ENCODE data around the gene SLC33A1.

Gene SLC33A1

GRCh38 chr3:155772801-155773200, 81.4 kb downstream of the SLC33A1 start:
- in situ Hi-C loops (cut with HindIII; ENCODE audit: low sequenced_read_pairs), result no loop called here
- no peak for DNase-seq (ENCODE audit: low read depth, low spot score)
- TF ChIP-seq CTCF (IDR thresholded peaks at IDR 0.05; ENCODE audit: low read depth, low read length), result no peak
- H3K4me3 ChIP-seq (ENCODE audit: low read depth, low read length), result no peak overlapping the region

GRCh38 chr3:155771126-155771525, 83.1 kb downstream of the SLC33A1 start:
- no peak for TF ChIP-seq CTCF (IDR thresholded peaks at IDR 0.05; ENCODE audit: low read depth, low read length)
- H3K4me3 ChIP-seq (ENCODE audit: low read depth, low read length), result no peak overlapping the region
- in situ Hi-C loops (cut with HindIII; ENCODE audit: low sequenced_read_pairs), result no loop called here
- DNase-seq (ENCODE audit: low read depth, low spot score), result no peak

All from astrocyte of the spinal cord (primary cell).